Measurements from ENCODE around the gene SMIM14.
"Not testable (repeated sequence)": the region's sequence is repeated elsewhere in the genome, so short reads cannot be mapped to it uniquely, and the experiment has no call there.

Gene SMIM14

DNA sequence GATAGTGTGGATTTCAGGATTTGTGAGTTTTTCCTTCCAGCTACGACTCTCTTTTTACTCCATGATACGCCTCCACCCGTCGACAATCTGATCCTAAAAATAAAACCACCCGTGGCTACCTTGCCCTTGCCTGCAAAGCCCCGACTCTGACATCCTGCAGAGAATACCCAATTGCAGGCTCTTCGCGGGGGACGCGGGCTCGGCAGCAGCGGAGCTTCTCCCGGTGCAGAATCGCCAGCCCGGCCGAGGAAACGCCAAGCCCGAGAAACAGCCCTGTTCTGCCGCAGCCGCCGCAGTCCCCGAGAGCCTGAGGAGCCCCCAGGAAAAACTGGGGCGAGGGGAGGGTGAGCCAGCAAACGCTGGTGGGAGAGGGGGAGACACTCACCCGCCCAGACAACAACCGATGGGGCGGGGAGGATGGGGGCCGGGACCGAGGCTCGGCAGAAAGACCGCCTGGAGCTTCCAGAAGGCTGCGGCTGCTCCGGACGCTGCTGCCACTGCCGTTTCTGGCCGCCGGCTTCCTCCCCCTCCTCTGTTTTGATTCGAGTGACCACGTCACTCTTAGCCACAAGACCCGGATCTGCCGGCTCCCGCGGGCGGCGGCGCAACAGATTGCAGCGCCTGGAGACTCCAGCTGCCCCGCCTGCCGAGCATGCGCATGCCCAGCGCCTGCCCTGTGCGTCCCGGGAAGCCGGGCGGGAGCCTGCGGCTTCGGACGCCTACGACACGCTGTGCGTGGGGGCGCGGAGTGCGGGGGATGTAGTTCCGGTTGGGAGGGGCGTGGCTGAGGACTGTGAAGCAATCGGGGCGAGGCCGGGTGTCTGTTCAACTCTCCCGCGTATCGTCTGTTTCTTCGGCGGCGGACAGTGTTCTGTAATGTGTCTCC is at the start of gene SMIM14:
SMIM14 (minus strand) TSS at position 512 of the 886 bp plus-strand sequence. CDS start 33,720 bp downstream, outside the sequence.
- DNase-seq: peak; percentile 100

DNA sequence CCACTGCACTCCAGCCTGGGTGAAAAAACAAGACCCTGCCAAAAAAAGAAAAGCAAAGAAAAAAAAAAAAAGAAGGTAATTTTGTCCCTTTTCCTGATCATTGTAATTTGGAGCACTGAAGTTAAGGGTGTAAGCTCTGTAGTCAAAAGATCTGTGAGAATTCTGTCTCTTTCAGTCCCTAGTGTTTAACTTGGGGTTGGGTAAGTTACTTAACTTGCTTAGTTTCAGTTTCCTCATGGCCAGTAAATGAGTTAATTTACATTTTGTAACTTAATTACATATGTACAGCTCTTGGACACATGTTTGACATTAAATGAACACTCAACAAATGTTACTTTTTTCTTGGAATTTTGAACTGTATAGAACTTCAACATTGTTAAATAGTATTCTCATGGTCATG is 48.3 kb upstream of the SMIM14 start:
- no peak for DNase-seq

DNA sequence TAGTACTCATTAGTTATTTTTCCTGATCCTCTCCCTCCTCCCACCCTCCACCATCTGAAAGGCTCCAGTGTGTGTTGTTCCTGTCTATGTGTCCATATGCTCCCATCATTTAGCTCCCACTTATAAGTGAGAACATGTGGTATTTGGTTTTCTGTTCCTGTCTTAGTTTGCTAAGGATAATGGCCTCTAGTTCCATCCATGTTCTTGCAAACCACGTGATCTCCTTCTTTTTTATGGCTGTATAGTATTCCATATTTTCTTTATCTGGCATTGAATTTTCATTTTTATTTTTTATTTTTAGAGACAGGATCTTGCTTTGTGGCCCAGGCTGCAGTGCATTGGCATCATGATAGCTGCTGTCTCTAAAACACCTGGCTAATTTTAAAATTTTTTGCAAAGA is 47.3 kb upstream of the SMIM14 start:
- DNase-seq: no peak

DNA sequence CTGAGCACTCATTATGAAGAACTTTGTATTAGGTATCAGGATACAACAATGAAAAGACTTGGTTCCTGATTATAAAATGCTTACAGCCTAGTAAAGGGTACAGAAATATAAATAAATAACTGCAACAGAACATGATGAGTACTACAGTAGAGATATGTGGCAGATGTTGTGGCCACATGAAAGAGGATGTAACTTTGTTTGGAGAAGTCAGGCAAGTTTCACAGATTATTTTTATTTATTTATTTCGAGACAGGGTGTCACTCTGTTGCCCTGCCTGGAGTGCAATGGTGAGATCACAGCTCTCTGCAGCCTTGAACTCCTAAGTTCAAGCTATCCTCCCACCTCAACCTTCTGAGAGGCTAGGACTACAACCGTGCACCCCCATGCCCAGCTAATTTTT is 43.5 kb upstream of the SMIM14 start:
- no peak for DNase-seq

DNA sequence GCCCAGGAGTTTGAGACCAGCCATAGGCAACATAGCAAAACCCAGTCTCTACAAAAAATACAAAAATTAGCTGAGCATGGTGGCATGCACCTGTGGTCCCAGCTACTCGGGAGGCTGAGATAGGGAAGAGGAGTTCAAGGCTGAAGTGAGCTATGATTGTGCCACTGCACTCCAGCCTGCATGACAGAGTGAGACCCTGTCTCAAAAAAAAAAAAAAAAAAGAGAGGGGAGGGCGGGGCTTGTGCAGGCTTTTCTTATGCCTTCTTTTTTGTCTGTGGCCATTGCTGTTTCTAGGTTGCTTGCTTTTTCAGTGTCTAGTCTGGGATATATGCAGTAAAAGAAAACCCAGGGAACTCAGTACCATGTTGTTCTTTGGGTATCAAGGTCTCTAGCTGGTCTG is 42.3 kb upstream of the SMIM14 start:
- not testable (repeated sequence) for DNase-seq

DNA sequence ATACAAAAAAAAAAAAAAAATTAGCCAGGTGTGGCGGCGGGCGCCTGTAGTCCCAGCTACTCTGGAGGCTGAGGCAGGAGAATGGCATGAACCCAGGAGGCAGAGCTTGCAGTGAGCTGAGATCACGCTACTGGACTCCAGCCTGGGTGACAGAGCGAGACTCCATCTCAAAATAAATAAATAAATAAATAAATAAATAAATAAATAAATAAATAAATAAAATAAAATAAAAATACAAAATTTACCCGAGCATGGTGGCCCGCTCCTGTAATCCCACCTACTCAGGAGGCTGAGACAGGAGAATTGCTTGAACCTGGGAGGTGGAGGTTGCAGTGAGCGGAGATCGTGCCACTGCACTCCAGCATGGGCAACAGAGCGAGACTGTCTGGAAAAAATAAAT is 37.0 kb upstream of the SMIM14 start:
- DNase-seq: not testable (repeated sequence)

DNA sequence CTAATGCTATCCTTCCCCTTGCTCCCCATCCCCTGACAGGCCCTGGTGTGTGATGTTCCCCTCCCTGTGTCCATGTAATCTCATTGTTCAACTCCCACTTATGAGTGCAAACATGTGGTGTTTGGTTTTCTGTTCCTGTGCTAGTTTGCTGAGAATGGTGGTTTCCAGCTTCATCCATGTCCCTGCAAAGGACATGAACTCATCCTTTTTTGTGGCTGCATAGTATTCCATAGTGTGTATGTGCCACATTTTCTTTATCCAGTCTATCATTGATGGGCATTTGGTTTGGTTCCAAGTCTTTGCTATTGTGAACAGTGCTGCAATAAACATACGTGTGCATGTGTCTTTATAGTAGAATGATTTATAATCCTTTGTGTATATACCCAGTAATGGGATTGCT is 31.6 kb upstream of the SMIM14 start:
- DNase-seq: not testable (repeated sequence)

DNA sequence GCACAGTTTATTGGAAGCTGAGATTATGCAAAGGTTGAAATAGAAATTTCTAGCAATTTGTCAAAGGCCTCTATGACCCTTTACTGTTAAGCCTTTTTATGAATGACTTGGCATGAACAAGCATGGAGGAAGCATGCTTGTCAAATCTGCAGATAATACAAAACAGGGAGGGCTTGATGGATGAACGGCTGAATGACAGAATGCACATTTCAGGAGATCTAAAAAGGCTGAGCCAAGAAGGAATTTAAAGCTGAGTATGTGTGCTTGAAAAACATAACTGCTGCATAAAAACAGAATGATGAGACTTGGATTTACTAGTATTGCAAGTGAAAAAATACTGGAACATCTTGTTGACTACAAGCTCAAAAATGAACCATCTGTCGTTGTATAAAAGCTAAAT is 30.2 kb upstream of the SMIM14 start:
- DNase-seq: no peak

DNA sequence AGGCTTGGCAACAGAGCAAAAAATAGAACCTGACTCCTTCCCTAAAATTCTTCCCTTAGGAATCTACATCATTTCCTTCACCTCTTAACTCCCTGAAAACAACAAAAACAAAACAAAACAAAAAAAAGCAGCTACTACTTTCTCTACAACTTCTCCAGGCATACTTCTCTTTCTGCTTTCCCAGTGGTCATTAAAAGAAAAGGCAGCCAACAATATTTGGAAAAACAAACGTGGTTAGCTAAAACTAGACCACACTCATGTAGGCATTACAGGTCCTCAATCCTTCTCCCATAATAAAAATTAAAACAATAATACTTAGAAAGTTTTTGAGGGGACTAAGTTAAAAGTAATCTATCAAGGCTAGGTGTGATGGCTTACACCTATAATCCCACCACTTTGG is 29.0 kb upstream of the SMIM14 start:
- DNase-seq: no peak

DNA sequence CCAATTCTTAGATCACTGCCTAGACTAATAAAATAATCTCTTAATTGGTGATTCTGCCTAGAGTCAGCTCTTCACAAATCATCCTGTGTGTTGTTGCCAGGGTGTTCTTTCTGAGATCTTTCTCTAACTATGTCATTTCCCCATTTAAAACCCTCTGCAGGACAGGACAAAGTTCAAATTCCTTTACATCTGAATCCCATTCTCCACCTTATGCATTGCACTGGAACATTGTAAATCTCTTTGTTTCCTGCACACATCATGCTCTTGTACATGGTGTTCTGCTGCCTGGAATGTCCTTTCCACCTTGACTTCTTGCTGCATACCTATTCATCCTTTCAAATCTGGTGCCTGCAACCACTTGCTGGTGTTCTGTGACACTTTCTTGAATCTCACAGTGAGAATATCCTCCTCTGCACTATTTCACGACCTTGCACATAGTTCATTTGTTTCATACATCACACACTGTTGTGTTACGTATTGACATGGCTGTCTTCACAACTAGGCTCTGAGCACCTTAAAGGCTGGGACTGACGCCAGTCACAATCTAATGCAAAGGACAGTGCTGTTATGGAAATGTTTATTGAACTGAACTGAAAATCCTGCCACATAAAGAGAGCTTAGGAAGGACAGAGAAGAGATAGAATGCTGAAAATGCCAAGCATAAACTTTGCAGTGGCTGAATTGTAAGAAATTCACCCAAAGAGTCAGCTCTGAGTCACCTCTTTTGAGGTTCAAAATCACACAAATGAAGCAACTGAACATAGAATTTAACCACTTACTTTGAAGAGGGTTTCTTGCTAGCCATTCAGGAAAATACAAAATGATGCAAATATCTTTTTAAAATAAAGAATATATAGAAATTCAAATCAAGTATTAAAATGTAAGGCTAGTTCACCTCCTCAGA is 26.4 kb upstream of the SMIM14 start:
- no peak for DNase-seq

DNA sequence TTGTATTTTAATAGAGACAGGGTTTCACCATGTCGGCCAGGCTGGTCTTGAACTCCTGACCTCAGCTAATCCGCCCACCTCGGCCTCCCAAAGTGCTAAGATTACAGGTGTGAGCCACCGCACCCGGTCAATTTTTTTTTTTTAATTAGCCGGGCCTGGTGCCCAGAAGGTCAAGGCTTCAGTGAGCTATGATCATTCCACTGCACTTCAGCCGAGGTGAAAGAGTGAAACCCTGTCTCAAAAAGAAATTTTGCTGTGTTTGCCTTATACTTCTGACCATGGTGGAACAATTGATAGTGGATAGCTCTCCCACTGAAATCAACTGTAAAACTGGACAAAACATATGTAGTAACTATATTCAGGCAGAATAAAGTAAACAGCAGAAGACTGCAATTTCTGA is 24.0 kb upstream of the SMIM14 start:
- DNase-seq: no peak

DNA sequence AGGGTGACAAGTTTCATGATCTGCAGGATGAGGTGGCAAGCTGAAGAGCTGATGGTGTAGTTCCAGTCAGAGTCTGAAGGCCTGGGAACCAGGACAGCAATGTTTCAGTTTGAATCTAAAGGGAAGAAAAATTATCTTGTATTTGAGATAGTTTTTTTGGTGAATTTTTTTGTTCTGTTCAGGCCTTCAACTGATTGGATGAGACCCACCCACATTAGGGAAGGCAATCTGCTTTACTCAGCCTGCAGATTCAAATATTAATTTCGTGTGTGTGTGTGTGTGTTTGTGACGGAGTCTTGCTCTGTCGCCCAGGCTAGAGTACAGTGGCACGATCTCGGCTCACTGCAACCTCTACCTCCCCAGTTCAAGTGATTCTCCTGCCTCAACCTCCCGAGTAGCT is 22.1 kb upstream of the SMIM14 start:
- DNase-seq: no peak

DNA sequence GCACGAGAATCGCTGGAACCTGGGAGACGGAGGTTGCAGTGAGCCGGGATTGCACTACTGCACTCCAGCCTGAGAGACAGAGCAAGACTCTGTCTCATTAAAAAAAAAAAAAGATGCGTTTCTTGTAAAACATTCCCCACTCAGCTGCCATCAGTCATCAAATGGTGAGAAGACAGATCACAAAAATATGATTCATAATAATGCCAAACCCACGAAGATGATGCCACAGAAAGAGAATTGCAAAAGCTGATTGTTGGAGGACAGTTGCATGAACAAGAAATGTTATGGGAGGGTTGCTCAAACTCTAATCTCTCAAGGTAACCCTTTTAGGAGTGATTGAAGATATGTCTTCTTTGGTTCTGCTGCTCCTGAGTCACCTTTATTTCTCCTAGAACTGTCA is 21.4 kb upstream of the SMIM14 start:
- DNase-seq: no peak

DNA sequence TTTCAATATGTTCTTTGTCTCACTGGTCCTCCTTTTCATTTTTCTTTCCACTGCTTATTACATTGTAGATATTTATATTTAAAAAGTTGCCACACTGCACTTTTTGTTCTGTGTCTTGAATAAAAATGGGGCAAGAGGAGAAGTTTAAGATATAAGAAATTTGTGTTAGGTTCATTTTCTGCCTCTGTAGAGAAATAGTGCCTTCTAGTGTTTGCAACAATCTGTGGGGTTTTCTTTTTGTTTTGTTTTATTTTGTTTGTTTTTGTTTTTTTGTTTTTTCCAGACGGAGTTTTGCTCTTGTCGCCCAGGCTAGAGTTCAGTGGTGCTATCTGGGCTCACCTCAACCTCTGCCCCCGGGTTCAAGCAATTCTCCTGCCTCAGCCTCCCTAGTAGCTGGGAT is 20.1 kb upstream of the SMIM14 start:
- no peak for DNase-seq

DNA sequence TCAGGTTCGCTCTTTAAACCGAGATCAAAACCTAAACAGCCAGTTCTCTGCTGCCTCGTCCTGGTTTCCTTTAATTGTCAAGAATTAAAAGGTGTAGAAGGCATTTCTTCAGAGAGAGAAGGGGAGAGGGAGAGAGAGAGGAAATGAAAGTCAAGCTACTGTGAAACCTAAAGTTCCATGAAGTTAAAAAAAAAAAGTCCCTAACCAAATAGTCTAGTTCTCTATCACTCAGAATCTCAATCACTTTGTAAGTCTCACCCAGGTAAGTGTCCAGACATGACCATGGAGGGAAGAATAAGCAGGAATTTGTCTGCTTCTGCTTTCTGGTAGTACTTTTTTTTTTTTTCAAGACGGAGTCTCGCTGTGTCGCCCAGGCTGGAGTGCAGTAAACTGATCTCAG is 18.8 kb upstream of the SMIM14 start:
- no peak for DNase-seq

DNA sequence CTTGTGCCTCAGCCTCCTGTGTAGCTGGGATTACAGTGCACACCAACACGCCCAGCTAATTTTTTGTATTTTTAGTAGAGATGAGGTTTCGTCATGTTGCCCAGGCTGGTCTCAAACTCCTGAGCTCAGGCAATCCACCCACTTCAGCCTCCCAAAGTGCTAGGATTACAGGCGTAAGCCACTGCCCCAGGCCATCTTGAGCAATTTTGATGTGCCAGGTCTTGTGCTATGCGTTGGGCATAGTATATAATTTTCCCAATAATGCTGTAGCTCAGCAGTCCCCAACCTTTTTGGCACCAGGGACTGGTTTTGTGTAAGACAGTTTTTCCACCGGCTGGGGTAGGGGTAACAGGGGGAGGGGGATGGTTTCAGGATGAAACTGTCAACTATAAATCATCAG is 18.0 kb upstream of the SMIM14 start:
- DNase-seq: not testable (repeated sequence)

DNA sequence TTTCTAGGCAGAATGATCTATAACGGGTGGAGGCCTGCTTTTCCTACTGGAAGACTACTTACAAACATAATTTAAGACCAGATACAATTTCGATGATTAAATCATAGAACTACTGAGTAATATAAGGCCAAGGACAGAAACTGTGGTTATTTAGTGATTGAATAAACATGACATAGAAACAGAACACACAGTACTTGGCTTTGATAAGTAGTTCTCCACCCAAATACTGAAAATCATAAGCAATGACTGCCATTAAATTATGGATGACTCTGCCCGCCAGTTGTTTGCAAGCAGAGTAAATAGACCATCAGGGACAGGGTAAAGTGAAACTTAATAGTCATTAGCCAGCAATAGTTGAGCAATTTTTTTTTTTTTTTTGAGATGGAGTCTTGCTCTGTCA is 17.2 kb upstream of the SMIM14 start:
- no peak for DNase-seq

DNA sequence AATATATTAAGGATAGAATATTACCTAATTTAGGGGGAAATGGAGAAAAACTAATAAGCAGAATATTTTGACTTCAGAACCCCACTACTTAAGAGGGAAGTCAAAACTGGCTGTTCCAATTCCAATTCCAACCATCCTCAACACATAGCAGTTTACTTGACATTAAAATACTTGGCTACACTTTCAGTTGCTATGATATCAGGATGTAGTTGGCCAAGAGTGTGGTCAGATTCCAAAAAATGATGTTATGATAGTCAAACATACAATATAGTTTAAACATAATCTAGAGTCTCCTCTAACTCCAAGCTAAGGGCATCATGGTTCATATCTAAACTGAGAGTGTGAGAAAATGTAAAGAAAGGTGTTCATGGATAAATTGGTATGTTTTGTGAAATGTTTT is 16.5 kb upstream of the SMIM14 start:
- no peak for DNase-seq

DNA sequence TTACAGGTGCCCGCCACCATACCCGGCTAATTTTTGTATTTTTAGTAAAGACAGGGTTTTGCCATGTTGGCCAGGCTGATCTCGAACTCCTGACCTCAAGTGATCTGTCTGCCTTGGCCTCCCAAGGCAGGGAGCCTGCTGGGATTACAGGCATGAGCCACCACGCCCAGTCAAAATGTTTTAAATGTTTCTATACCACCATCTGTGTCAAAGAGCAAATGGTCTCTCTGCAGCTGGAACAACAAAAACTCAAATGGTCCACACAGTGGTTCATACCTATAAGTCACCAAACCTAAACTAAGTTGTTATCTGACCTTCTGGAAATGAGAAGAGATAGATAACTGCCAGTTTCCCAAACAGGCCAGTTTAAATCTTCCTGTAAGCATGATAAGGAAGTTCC is 12.9 kb upstream of the SMIM14 start:
- not testable (repeated sequence) for DNase-seq

DNA sequence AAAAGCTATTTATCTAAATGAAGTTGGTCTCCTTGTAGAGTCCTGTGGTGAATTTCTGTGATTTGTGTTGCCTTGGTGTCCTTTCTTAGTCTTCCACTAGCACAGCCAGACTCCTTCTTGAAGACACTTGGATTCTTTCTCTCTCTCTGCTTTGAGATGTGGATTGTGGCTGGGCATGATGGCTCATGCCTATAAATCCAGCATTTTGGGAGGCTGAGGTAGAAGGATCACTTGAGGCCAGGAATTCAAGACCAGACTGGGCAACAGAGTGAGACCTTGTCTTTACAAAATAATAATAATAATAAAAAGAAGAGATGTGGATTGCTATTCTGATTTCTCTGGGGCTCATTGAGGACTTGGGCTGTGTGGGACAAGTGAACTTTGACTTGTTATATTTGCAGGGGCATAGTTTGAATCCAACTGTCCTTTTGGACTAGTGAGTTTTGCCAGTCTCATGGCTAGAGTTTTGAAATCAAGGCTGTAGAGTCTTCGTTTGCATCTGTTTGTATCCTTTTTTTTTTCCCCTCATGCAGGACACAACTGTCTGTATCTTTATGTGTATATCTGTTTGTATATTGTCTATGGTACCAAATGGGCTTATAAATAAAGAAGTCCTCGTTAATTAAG is 11.1 kb upstream of the SMIM14 start:
- no peak for DNase-seq

DNA sequence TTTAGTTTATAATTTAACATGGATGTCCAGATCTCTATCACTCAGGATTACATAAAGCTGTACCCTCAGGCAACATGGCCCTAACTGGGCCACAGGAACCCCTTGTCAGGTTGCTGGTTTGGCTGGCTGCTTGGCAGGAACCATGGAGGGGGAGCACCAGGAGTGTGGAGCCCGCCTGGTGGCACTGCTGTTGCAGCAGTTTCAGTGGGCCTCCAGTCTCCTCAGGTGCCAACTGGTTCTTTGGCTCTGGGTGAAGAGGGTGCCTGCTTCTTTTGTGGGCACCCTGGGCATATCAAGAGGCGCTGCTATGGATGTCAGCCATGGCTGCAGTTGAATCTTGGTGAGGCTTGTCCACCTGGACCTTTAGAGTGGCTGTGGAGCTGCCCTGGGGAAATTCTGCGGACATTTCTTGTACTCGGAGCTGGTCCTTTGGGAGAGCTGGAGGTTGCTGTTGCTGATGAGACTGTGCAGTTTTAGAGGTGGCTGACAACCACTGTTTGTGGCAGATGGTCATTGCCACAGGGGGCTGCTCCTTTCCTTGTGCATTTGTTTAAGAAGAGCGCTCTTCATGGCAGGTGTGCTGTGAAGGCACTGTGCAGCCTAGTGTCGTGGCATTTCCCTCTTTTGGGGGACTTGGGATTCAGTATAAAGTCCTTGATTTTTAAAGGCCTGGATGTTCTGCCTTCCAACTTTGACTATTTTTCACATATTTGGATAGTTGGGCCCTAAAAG is 10.3 kb upstream of the SMIM14 start:
- DNase-seq: no peak

DNA sequence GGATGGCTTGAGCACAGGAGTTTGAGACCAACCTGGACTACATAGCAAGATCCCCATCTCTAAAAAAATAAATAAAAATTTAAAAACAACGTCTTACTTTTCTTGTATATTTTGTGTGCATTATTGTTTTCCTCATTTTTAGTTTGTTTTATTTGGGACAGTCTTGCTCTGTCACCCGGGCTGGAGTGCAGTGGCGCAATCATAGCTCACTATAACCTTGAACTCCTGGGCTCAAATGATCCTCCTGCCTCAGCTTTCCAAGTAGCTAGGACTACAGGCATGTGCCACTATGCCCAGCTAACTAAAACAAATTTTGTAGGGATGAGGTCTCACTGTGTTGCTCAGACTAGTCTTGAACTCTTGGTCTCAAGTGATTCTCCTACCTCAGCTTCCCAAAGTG is 9.5 kb upstream of the SMIM14 start:
- no peak for DNase-seq
